COLO668 (cell line): ENCODE results near the gene TBC1D25.
A peak's percentile ranks its signal among the peaks of the same experiment; 100 is the strongest.

Source experiments
- DNase-seq: peaks from one replicate; lab custom pipeline; 2025; ENCODE audit not compliant: unreplicated experiment; lab: John Stamatoyannopoulos, UW

TBC1D25 gene

GRCh38 chrX:48558271-48558670 is 18.8 kb downstream of the TBC1D25 start:
- no peak for DNase-seq

- DNase-seq: no peak
Observed at GRCh38 chrX:48559636-48560035, 20.1 kb downstream of the TBC1D25 start.

GRCh38 chrX:48560056-48560455 is 20.5 kb downstream of the TBC1D25 start:
- DNase-seq: no peak

- DNase-seq: no peak
Observed at GRCh38 chrX:48560681-48561080, 21.2 kb downstream of the TBC1D25 start.

GRCh38 chrX:48569958-48570357 is 30.4 kb downstream of the TBC1D25 start:
- DNase-seq: no peak

- DNase-seq: peak; percentile 24
Observed at GRCh38 chrX:48573690-48574269, 34.3 kb downstream of the TBC1D25 start.

GRCh38 chrX:48574270-48575266 is 35.1 kb downstream of the TBC1D25 start, which contains the start of gene RBM3:
Gene RBM3, plus strand, starts transcription at chrX:48574484. Its CDS starts 697 bp downstream, at chrX:48575181.
- peak; percentile 92 for DNase-seq

- no peak for DNase-seq
Observed at GRCh38 chrX:48575642-48576041, 36.1 kb downstream of the TBC1D25 start.

GRCh38 chrX:48576108-48576507 is 36.6 kb downstream of the TBC1D25 start:
- no peak for DNase-seq

GRCh38 chrX:48578661-48579128 is 39.2 kb downstream of the TBC1D25 start:
- DNase-seq: no peak

- DNase-seq: no peak
Observed at GRCh38 chrX:48579259-48579658, 39.7 kb downstream of the TBC1D25 start.

GRCh38 chrX:48580662-48581061 is 41.1 kb downstream of the TBC1D25 start:
- no peak for DNase-seq

- no peak for DNase-seq
Observed at GRCh38 chrX:48584698-48585097, 45.2 kb downstream of the TBC1D25 start.

- no peak for DNase-seq
Observed at GRCh38 chrX:48589482-48590162, 50.1 kb downstream of the TBC1D25 start.

GRCh38 chrX:48590203-48591103 is 50.9 kb downstream of the TBC1D25 start:
- no peak for DNase-seq

GRCh38 chrX:48591255-48591791 is 51.8 kb downstream of the TBC1D25 start:
- DNase-seq: no peak

GRCh38 chrX:48592971-48593370 is 53.5 kb downstream of the TBC1D25 start:
- DNase-seq: no peak

GRCh38 chrX:48595929-48596328 is 56.4 kb downstream of the TBC1D25 start:
- DNase-seq: no peak

- peak; percentile 91 for DNase-seq
Observed at GRCh38 chrX:48597353-48598264, 58.1 kb downstream of the TBC1D25 start, which contains the start of gene WDR13. Gene WDR13, plus strand, starts transcription at chrX:48597492. Its CDS starts 505 bp downstream, at chrX:48597997.
